Lung (tissue), 12 donors: ENCODE measurements around the gene WDFY1. TPM values are rescaled to one million over a fixed set of nuclear protein-coding genes. Genes with fewer than 3 reads are reported as not detected.

Source experiments
- ATAC-seq: fragments of 200-7000 bp; cut with Tn5 transposase; one replicate; pipeline ENCODE4 v1.9.1; 2020; ENCODE audit warnings: moderate number of reproducible peaks; ENCODE audit not compliant: insufficient read depth, low FRiP score
- DNase-seq, 3 donors: peaks; one replicate each; pipeline ENCODE4 v3.0.0-alpha.2; 2013 to 2017
- H3K27ac ChIP-seq, 2 donors: one replicate each; pipeline ENCODE4 v1.5.1; 2013; ENCODE audit warnings: mild to moderate bottlenecking in 2 of 2, moderate library complexity in 2 of 2, control low read depth in 1 of 2, inconsistent platforms in 1 of 2, low read depth in 1 of 2, low read length in 1 of 2
- H3K27me3 ChIP-seq, 3 donors: one replicate each; pipeline ENCODE4 v1.5.1; 2013; ENCODE audit warnings: low read length in 2 of 3; ENCODE audit not compliant: control insufficient read depth in 3 of 3, insufficient read depth in 3 of 3
- H3K36me3 ChIP-seq, 4 donors: one replicate each; pipeline ENCODE4 v1.5.1; 2013; ENCODE audit warnings: low read length in 4 of 4, mild to moderate bottlenecking in 1 of 4, moderate library complexity in 1 of 4; ENCODE audit not compliant: control insufficient read depth in 4 of 4, insufficient read depth in 4 of 4
- H3K4me1 ChIP-seq, 5 donors: one replicate each; pipeline ENCODE4 v1.5.1; 2013; ENCODE audit warnings: low read length in 5 of 5, mild to moderate bottlenecking in 2 of 5, moderate library complexity in 1 of 5; ENCODE audit not compliant: control insufficient read depth in 5 of 5, insufficient read depth in 5 of 5
- H3K4me3 ChIP-seq: one replicate; pipeline ENCODE4 v1.5.1; 2013; ENCODE audit warnings: mild to moderate bottlenecking, control low read depth, moderate library complexity
- H3K9ac ChIP-seq, 2 donors: one replicate each; pipeline ENCODE4 v1.5.1; 2013; ENCODE audit warnings: low read length in 2 of 2, control low read depth in 1 of 2; ENCODE audit not compliant: insufficient read depth in 1 of 2
- H3K9me3 ChIP-seq, 4 donors: one replicate each; pipeline ENCODE4 v1.5.1; 2013; ENCODE audit warnings: low read length in 3 of 4, mild to moderate bottlenecking in 1 of 4, moderate library complexity in 1 of 4; ENCODE audit not compliant: control insufficient read depth in 4 of 4, insufficient read depth in 3 of 4
- CTCF ChIP-seq: IDR thresholded peaks from 2 replicates; pipeline ENCODE4 v1.5.1; 2012; ENCODE audit warnings: mild to moderate bottlenecking; ENCODE audit errors: control extremely low read depth, extremely low read depth
- WGBS, 2 donors: extraction: QIAGEN DNeasy Blood & Tissue Kit; methylation state at CpG; one replicate each; pipeline ENCODE4 v1.1.7; 2013; 5-methylcytosine and 5-hydroxymethylcytosine counted together
- polyA plus RNA-seq, 2 donors: library from polyadenylated mRNA; stranded (reverse); fragments of 200-250 nt; gene quantifications; one replicate each; pipeline ENCODE4 v1.2.1, GENCODE V29; 2013
- total RNA-seq, 2 donors: library from RNA; depleted of rRNA in 1 of 2; stranded (reverse); fragments of >200 nt in 1 of 2; gene quantifications; one replicate each; pipeline ENCODE4 v1.2.1, GENCODE V29; 2014 to 2021
- donor health status: control.
- donor health status: control.
- donor health status: Bipolar disorder and iron deficiency.
- donor health status: healthy.
- donor health status: DM: yes; HTN: yes; CAD: no.

The WDFY1 gene
- total and polyA plus RNA-seq, 4 donors, result 14.5 to 90.9 (median 30.8) TPM

GRCh38 chr2:223896833-223897311 is 48.3 kb downstream of the WDFY1 start:
- TF ChIP-seq CTCF, result no peak
- H3K4me1 ChIP-seq, result no peaks in the 10 kb centered on the region
- ATAC-seq, result no peak
- no peak overlapping the region for H3K27ac ChIP-seq
- no peaks in the 10 kb centered on the region for H3K9me3 ChIP-seq
- no peak for DNase-seq
- no peak overlapping the region for H3K9ac ChIP-seq
- H3K4me3 ChIP-seq, result no peak overlapping the region
- WGBS, 2 donors, result 36 to 62% methylated on average over 4 of the region's 4 CpGs
- H3K27me3 ChIP-seq, result no peaks in the 10 kb centered on the region
- peaks cover 19 to 53% (median 24%) of the 10 kb centered on the region in 4 donors for H3K36me3 ChIP-seq

GRCh38 chr2:223894968-223895367 is 50.2 kb downstream of the WDFY1 start:
- Histone ChIP-seq H3K27ac (no peak overlapping the region), H3K9me3 (no peaks in the 10 kb centered on the region), H3K4me1 (peaks cover 0 to under 1% (median 0%) of the 10 kb centered on the region in 5 donors), H3K27me3 (no peaks in the 10 kb centered on the region), H3K9ac (no peak overlapping the region), H3K36me3 (peaks cover 16 to 39% (median 24%) of the 10 kb centered on the region in 4 donors), H3K4me3 (no peak overlapping the region)
- whole genome bisulfite sequencing, 2 donors, result 92 to 96% methylated on average over 1 of the region's 1 CpG
- ATAC-seq (no peak), DNase-seq (no peak)
- TF ChIP-seq CTCF, result no peak

- ATAC-seq (no peak), DNase-seq (no peak)
- no peak overlapping the region for H3K9ac ChIP-seq
- no peaks in the 10 kb centered on the region for H3K27me3 ChIP-seq
- no peak overlapping the region for H3K27ac ChIP-seq
- H3K9me3 ChIP-seq, result peaks cover 0 to 4% (median 0%) of the 10 kb centered on the region in 4 donors
- no peak for TF ChIP-seq CTCF
- peaks cover 23 to 40% (median 28%) of the 10 kb centered on the region in 4 donors for H3K36me3 ChIP-seq
- WGBS, 2 donors, result 92 to 96% methylated on average over 8 of the region's 8 CpGs
- no peak overlapping the region for H3K4me3 ChIP-seq
- H3K4me1 ChIP-seq, result peaks cover 0 to 2% (median 0%) of the 10 kb centered on the region in 5 donors
Observed at GRCh38 chr2:223894009-223894408, 51.1 kb downstream of the WDFY1 start.

- Histone ChIP-seq H3K4me3 (no peak overlapping the region), H3K9ac (no peak overlapping the region), H3K9me3 (peaks cover 0 to 4% (median 0%) of the 10 kb centered on the region in 4 donors), H3K36me3 (peaks cover 22 to 39% (median 32%) of the 10 kb centered on the region in 4 donors), H3K4me1 (peaks cover 0 to 2% (median 0%) of the 10 kb centered on the region in 5 donors), H3K27ac (no peak overlapping the region), H3K27me3 (no peaks in the 10 kb centered on the region)
- DNase-seq (no peak), ATAC-seq (no peak)
- TF ChIP-seq CTCF, result no peak
- 37 to 59% methylated on average over 4 of the region's 4 CpGs for WGBS, 2 donors
Observed at GRCh38 chr2:223890721-223891120, 54.4 kb downstream of the WDFY1 start.
